Neural cell (in vitro differentiated cells): ENCODE results near the gene RSPH1. TPM values are rescaled to one million over a fixed set of nuclear protein-coding genes. Genes with fewer than 3 reads are reported as not detected.

Experiments
- H2AFZ ChIP-seq: fragments of 200-600, 300-800 bp; sonication (generic), shearing (Covaris generic); 2 replicates; pipeline ENCODE4 v1.6.0; 2014; ENCODE audit warnings: low read depth, mild to moderate bottlenecking, antibody characterized with exemption, low read length, moderate library complexity
- H3F3A ChIP-seq: fragments of 200-600 bp; shearing (Covaris generic); 2 replicates; pipeline ENCODE4 v1.6.1; 2016; ENCODE audit warnings: mild to moderate bottlenecking, moderate library complexity, mixed read lengths, antibody characterized with exemption, low read length; ENCODE audit not compliant: insufficient read depth, poor library complexity, severe bottlenecking
- H3K27ac ChIP-seq: fragments of 200-600, 300-800 bp; sonication (generic), shearing (Covaris generic); 2 replicates; pipeline ENCODE4 v1.5.1; 2014; ENCODE audit warnings: mild to moderate bottlenecking, low read length, moderate library complexity
- H3K27me3 ChIP-seq: fragments of 300-800, 200-600 bp; sonication (generic), shearing (Covaris generic); 2 replicates; pipeline ENCODE4 v1.6.0; 2014; ENCODE audit warnings: mild to moderate bottlenecking, low read depth, low read length, moderate library complexity; ENCODE audit not compliant: insufficient read depth
- H3K36me3 ChIP-seq: fragments of 300-800, 200-600 bp; sonication (generic), shearing (Covaris generic); 2 replicates; pipeline ENCODE4 v1.5.1; 2014; ENCODE audit warnings: mild to moderate bottlenecking, antibody characterized with exemption, low read length, moderate library complexity; ENCODE audit not compliant: insufficient read depth
- H3K4me2 ChIP-seq: fragments of 300-800, 200-600 bp; sonication (generic), shearing (Covaris generic); 2 replicates; pipeline ENCODE4 v1.6.0; 2014; ENCODE audit warnings: mild to moderate bottlenecking, low read length
- H3K4me3 ChIP-seq: fragments of 300-800, 200-600 bp; sonication (generic), shearing (Covaris generic); 2 replicates; pipeline ENCODE4 v1.5.1; 2014; ENCODE audit warnings: mild to moderate bottlenecking, low read length, moderate library complexity
- H3K79me2 ChIP-seq: fragments of 200-600 bp; shearing (Covaris generic); replicated peaks from 2 replicates; pipeline ENCODE4 v1.6.0; 2014; ENCODE audit warnings: mild to moderate bottlenecking, low read length, moderate library complexity; ENCODE audit not compliant: insufficient read depth
- H3K9ac ChIP-seq: fragments of 300-800, 200-600 bp; sonication (generic), shearing (Covaris generic); 2 replicates; pipeline ENCODE4 v1.6.1; 2016; ENCODE audit warnings: mild to moderate bottlenecking, low read length, mixed read lengths
- H3K9me2 ChIP-seq: fragments of 200-600 bp; shearing (Covaris generic); 2 replicates; pipeline ENCODE4 v1.6.1; 2016; ENCODE audit warnings: mild to moderate bottlenecking, low read length, mixed read lengths; ENCODE audit not compliant: insufficient read depth
- H3K9me3 ChIP-seq: fragments of 200-600, 300-800 bp; sonication (generic), shearing (Covaris generic); 2 replicates; pipeline ENCODE4 v1.6.1; 2016; ENCODE audit warnings: mild to moderate bottlenecking, mixed run types, low read length, moderate library complexity, mixed read lengths
- H4K20me1 ChIP-seq: fragments of 200-600 bp; shearing (Covaris generic); 2 replicates; pipeline ENCODE4 v1.6.1; 2016; ENCODE audit warnings: mild to moderate bottlenecking, mixed run types; ENCODE audit not compliant: insufficient read depth
- CTCF ChIP-seq: fragments of 450-650 bp; IDR thresholded peaks from 2 replicates; pipeline ENCODE4 v1.5.1; 2014; ENCODE audit warnings: antibody characterized with exemption, mild to moderate bottlenecking, moderate library complexity; ENCODE audit not compliant: poor library complexity, severe bottlenecking
- EP300 ChIP-seq: fragments of 450-650 bp; conservative IDR thresholded peaks from 2 replicates; pipeline ENCODE4 v1.6.1; 2014; ENCODE audit warnings: antibody characterized with exemption, mild to moderate bottlenecking, moderate library complexity; ENCODE audit not compliant: poor library complexity, severe bottlenecking
- EZH2 ChIP-seq: fragments of 200-600, 300-800 bp; shearing (Covaris generic), sonication (generic); IDR thresholded peaks from 2 replicates; pipeline ENCODE4 v1.6.1; 2014; ENCODE audit warnings: antibody characterized with exemption, low read length, borderline replicate concordance, mild to moderate bottlenecking; ENCODE audit not compliant: insufficient read depth, poor library complexity, severe bottlenecking
- MXI1 ChIP-seq: fragments of 450-650 bp; conservative IDR thresholded peaks from 2 replicates; pipeline ENCODE4 v1.6.1; 2014; ENCODE audit warnings: antibody characterized with exemption, mild to moderate bottlenecking; ENCODE audit not compliant: poor library complexity, severe bottlenecking
- POLR2AphosphoS5 ChIP-seq: IDR thresholded peaks from 2 replicates; pipeline ENCODE4 v1.6.1; 2012
- RAD21 ChIP-seq: fragments of 450-650 bp; conservative IDR thresholded peaks from 2 replicates; pipeline ENCODE4 v1.6.1; 2014; ENCODE audit warnings: antibody characterized with exemption, mild to moderate bottlenecking, moderate library complexity
- SMC3 ChIP-seq: fragments of 450-650 bp; conservative IDR thresholded peaks from 2 replicates; pipeline ENCODE4 v1.6.1; 2014; ENCODE audit warnings: antibody characterized with exemption, mild to moderate bottlenecking, moderate library complexity; ENCODE audit not compliant: poor library complexity
- TAF1 ChIP-seq: IDR thresholded peaks from 2 replicates; pipeline ENCODE4 v1.6.1; 2012; ENCODE audit warnings: low read depth
- polyA plus RNA-seq: library from polyadenylated mRNA; depleted of rRNA; stranded (reverse); fragments of >200 nt; gene quantifications from 2 replicates; pipeline ENCODE4 v1.2.3, GENCODE V29; 2014
- TF ChIP-seq, protein P1 (sequence below): IDR thresholded peaks from 2 replicates; pipeline ENCODE4 v1.6.1; 2012; ENCODE audit warnings: borderline replicate concordance

Gene RSPH1
- polyA plus RNA-seq, 1 donor from 2014 or later, result 1.3 TPM

- TF ChIP-seq RAD21, result no peak
- no peak for TF ChIP-seq SMC3
- no peak for TF ChIP-seq CTCF
- TF ChIP-seq EP300, result no peak
- no peak for TF ChIP-seq POLR2AphosphoS5
- TF ChIP-seq EZH2, result no peak
- TF ChIP-seq, protein P1, sequence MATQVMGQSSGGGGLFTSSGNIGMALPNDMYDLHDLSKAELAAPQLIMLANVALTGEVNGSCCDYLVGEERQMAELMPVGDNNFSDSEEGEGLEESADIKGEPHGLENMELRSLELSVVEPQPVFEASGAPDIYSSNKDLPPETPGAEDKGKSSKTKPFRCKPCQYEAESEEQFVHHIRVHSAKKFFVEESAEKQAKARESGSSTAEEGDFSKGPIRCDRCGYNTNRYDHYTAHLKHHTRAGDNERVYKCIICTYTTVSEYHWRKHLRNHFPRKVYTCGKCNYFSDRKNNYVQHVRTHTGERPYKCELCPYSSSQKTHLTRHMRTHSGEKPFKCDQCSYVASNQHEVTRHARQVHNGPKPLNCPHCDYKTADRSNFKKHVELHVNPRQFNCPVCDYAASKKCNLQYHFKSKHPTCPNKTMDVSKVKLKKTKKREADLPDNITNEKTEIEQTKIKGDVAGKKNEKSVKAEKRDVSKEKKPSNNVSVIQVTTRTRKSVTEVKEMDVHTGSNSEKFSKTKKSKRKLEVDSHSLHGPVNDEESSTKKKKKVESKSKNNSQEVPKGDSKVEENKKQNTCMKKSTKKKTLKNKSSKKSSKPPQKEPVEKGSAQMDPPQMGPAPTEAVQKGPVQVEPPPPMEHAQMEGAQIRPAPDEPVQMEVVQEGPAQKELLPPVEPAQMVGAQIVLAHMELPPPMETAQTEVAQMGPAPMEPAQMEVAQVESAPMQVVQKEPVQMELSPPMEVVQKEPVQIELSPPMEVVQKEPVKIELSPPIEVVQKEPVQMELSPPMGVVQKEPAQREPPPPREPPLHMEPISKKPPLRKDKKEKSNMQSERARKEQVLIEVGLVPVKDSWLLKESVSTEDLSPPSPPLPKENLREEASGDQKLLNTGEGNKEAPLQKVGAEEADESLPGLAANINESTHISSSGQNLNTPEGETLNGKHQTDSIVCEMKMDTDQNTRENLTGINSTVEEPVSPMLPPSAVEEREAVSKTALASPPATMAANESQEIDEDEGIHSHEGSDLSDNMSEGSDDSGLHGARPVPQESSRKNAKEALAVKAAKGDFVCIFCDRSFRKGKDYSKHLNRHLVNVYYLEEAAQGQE, result no peak
- no peak for TF ChIP-seq MXI1
- no peak for TF ChIP-seq TAF1
- no peak overlapping the region for H3K4me3 ChIP-seq
These were observed 22.6 kb upstream of the RSPH1 start for GRCh38 chr21:42518626-42519025.

DNA sequence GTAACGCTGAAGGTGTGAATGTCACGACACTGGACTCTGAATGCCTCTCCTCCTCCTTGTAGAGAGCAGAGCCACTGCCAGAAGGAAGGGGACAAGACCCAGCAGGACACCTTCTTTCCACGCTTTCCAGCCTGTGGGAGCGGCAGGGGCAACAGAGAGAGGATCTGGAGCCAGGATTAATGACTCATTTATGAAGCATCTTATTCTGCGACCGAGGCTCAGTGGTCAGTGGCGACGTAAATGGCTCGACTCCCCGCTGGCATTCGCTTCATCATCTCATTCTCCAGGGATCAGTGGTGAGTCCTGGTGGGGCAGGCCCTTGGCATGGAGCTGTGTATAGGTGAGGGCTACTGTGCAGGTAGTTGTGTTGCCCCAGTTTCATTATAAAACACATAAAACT, 22.2 kb upstream of the RSPH1 start:
- H3K9me2 ChIP-seq, result no peaks in the 10 kb centered on the region
- no peak overlapping the region for H2AFZ ChIP-seq
- no peaks in the 10 kb centered on the region for H4K20me1 ChIP-seq
- H3K79me2 ChIP-seq, result peaks cover 46% of the 10 kb centered on the region
- H3K4me2 ChIP-seq, result no peak overlapping the region
- no peaks in the 10 kb centered on the region for H3F3A ChIP-seq
- no peak overlapping the region for H3K9ac ChIP-seq
- no peak overlapping the region for H3K4me3 ChIP-seq
- H3K36me3 ChIP-seq, result peaks cover 16% of the 10 kb centered on the region
- no peak for TF ChIP-seq TAF1
- H3K9me3 ChIP-seq, result no peaks in the 10 kb centered on the region
- no peak overlapping the region for H3K27ac ChIP-seq
- no peaks in the 10 kb centered on the region for H3K27me3 ChIP-seq

More at GRCh38 chr21:42518626-42519025, 22.6 kb upstream of the RSPH1 start:
- Histone ChIP-seq H3K9ac (no peak overlapping the region), H3K36me3 (peaks cover 17% of the 10 kb centered on the region), H3K9me2 (no peaks in the 10 kb centered on the region), H4K20me1 (no peaks in the 10 kb centered on the region), H3K9me3 (no peaks in the 10 kb centered on the region), H3K4me2 (no peak overlapping the region), H3K27ac (no peak overlapping the region), H3F3A (no peaks in the 10 kb centered on the region), H3K27me3 (no peaks in the 10 kb centered on the region), H2AFZ (no peak overlapping the region), H3K79me2 (peaks cover 44% of the 10 kb centered on the region)
